ENCODE data around the gene ATXN7L1.

- TF ChIP-seq CTCF (IDR thresholded peaks at IDR 0.05) (no peak), POLR2A (IDR thresholded peaks at IDR 0.05) (no peak)
Measured at GRCh38 chr7:105612806-105613205, 263.6 kb downstream of the ATXN7L1 start.
